ENCODE data around the gene HPSE2.

- TF ChIP-seq POLR2A (IDR thresholded peaks at IDR 0.05) (no peak), CTCF (IDR thresholded peaks at IDR 0.05) (no peak), POLR2AphosphoS5 (IDR thresholded peaks at IDR 0.05) (no peak)
Measured at GRCh38 chr10:98563811-98564210, 671.8 kb downstream of the HPSE2 start.
